ENCODE data around the gene MAPK14. TPM values are rescaled to one million over a fixed set of nuclear protein-coding genes. Genes with fewer than 3 reads are reported as not detected.

Gene MAPK14
- total and polyA plus RNA-seq, 2 experiments from 2014 or later = 26.8 to 45.0 TPM

DNA sequence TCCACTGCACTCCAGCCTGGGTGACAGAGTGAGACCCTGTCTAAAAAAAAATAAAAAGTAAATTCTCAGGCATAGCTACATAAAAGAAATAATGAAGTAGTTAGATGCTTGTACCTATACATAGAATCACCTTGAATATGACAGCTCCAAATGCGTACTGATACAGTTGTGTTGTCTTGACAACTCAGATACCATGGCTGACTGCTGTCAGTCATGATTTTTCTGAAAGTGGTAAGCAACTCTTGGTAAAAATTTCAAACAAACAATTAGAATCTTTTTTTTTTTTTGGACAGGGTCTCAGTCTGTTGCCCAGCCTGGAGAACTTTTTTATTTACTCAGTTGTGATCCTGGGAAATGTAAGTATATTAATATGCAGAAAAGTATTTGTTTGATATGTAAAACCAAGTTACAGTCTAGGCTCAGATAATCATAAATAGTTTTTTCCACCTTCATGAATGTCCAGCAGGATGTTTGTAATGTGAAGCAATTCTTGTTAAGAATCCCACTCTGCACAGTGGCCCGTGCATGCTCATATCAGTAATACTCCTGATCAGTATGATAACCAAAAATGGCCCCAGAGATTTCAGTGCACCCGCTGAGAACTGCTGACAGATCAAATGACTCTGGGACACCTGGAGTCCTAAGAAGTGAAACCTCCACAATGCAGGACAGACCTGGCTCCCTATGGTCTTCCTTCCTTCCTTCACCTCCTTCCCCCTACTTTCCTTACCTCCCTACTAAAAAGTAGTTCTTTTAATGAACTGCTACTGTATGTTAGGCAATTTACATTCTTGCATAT, 88.7 kb downstream of the MAPK14 start:
- no peak for TF ChIP-seq EZH2 (IDR thresholded peaks at IDR 0.05; ENCODE audit: insufficient read depth, poor library complexity, severe bottlenecking)
- no peak for TF ChIP-seq EZH2phosphoT487 (IDR thresholded peaks at IDR 0.05; ENCODE audit: insufficient read depth, low read depth)

DNA sequence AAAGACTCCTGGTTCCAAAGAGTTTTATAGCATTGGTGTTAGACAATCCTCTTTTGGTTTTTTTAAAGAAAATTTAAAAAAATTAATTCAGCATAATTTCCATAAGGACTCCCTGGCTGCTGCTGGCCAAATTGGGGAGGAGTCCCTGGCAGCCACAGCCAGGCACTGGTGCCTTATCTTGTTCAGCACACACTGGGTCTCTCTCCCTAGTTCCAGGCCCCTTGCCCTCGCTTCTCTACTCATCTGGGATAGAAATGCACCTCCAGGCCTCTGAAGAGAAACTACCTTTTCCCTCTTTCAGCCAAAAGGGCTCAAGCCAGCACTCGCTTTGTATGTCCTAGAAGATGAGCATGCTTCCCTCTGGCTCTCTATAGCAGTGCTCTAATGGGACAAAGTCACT, 89.3 kb downstream of the MAPK14 start:
- H3K27ac ChIP-seq = no peak overlapping the region
- peaks cover 10% of the 10 kb centered on the region; the same call in 1 of the 2 replicates for H3F3A ChIP-seq (ENCODE audit: insufficient read depth)
- 94 to 97% methylated on average over 2 of the region's 2 CpGs for WGBS, 2 experiments (ENCODE audit: low coverage in 1 of 2, low lambda C conversion rate in 2 of 2, missing lambda C conversion rate in 2 of 2)
- H3K36me3 ChIP-seq (ENCODE audit: low read depth) = peaks cover 7% of the 10 kb centered on the region; the same call in 1 of the 2 replicates
- H3K9me2 ChIP-seq (ENCODE audit: insufficient read depth) = no peaks in the 10 kb centered on the region
- H3K9ac ChIP-seq = no peak overlapping the region
- no peak for TF ChIP-seq EZH2phosphoT487 (IDR thresholded peaks at IDR 0.05; ENCODE audit: insufficient read depth, low read depth)
- TF ChIP-seq EZH2 (IDR thresholded peaks at IDR 0.05; ENCODE audit: insufficient read depth, poor library complexity, severe bottlenecking) = no peak
- no peak overlapping the region for H3K4me2 ChIP-seq (ENCODE audit: unreplicated experiment)
- peaks cover 7% of the 10 kb centered on the region; the same call in 1 of the 2 replicates for H3K4me1 ChIP-seq (ENCODE audit: insufficient read depth)
- no peak for DNase-seq
- H3K9me3 ChIP-seq (ENCODE audit: low read depth) = no peaks in the 10 kb centered on the region
- no peaks in the 10 kb centered on the region for H4K20me1 ChIP-seq (ENCODE audit: insufficient read depth)
- no peak overlapping the region for H2AFZ ChIP-seq
- H3K27me3 ChIP-seq (replicated peaks; ENCODE audit: insufficient read depth) = no peaks in the 10 kb centered on the region
- no peak overlapping the region for H3K4me3 ChIP-seq
- in situ Hi-C loops (cut with MboI) = no loop called here
- no peaks in the 10 kb centered on the region for H3K79me2 ChIP-seq (ENCODE audit: insufficient read depth)

More for the DNA sequence above, 88.7 kb downstream of the MAPK14 start:
- Histone ChIP-seq H3K9ac (no peak overlapping the region), H2AFZ (no peak overlapping the region), H3K79me2 (ENCODE audit: insufficient read depth) (no peaks in the 10 kb centered on the region), H3K4me3 (no peak overlapping the region), H4K20me1 (ENCODE audit: insufficient read depth) (no peaks in the 10 kb centered on the region), H3K27me3 (replicated peaks; ENCODE audit: insufficient read depth) (no peaks in the 10 kb centered on the region), H3K4me1 (ENCODE audit: insufficient read depth) (peaks cover 6% of the 10 kb centered on the region; the same call in 1 of the 2 replicates), H3K9me3 (ENCODE audit: low read depth) (no peaks in the 10 kb centered on the region), H3K4me2 (ENCODE audit: unreplicated experiment) (no peak overlapping the region), H3K9me2 (ENCODE audit: insufficient read depth) (no peaks in the 10 kb centered on the region), H3K27ac (no peak overlapping the region), H3F3A (ENCODE audit: insufficient read depth) (peaks cover 10% of the 10 kb centered on the region; the same call in 1 of the 2 replicates), H3K36me3 (ENCODE audit: low read depth) (peaks cover 7% of the 10 kb centered on the region; the same call in 1 of the 2 replicates)
- in situ Hi-C loops (cut with MboI) = no loop called here
- 97% methylated on average over 3 of the region's 3 CpGs for WGBS, 2 experiments (ENCODE audit: low coverage in 1 of 2, low lambda C conversion rate in 2 of 2, missing lambda C conversion rate in 2 of 2)
- DNase-seq = no peak

DNA sequence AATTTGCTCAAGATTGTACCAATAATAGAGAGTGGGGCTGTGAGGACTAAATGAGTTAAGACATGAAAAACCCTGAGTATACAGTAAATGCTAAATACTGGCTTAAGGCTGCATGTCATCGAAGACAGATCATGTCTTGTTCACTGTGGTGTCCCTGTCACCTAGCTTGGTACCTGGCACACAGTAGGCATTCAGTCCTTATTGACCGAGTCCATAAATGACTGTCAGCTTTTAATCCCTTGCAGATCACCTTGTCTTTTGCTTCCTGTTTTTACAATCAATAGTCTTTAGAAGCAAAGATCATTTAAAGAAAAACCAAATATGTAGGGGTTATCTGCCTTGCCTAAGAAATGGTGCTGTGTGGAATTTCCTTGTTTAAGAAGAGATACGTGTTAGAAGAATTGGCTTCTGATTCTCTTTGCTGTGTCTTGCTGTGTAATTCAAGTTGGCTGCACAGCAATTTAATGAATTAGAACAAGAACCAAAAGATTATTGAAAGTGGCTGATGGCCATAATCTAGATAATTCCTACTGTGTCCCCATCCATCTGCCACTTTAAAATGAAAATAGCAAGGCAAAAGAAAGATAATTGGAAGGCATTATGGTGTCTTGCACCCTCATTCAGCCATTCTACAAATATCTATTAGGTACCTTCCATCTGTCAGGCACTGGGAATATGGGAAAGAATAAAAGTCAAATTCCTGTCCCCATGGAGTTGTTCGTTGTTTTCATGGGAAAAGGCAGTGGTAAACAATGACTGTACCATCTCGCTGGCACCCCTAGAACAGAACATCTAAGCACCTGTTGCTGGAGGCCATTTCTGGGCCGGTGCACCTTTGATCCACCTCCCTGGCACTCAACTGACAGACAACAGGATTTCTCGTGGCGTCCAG, 90.3 kb downstream of the MAPK14 start:
- no peak overlapping the region for H3K4me3 ChIP-seq
- DNase-seq = no peak
- TF ChIP-seq EZH2 (IDR thresholded peaks at IDR 0.05; ENCODE audit: insufficient read depth, poor library complexity, severe bottlenecking) (no peak), EZH2phosphoT487 (IDR thresholded peaks at IDR 0.05; ENCODE audit: insufficient read depth, low read depth) (no peak)
- H2AFZ ChIP-seq = no peak overlapping the region
- H3K9ac ChIP-seq = no peak overlapping the region
- peaks cover 7% of the 10 kb centered on the region; the same call in 1 of the 2 replicates for H3K4me1 ChIP-seq (ENCODE audit: insufficient read depth)
- WGBS, 2 experiments (ENCODE audit: low coverage in 1 of 2, low lambda C conversion rate in 2 of 2, missing lambda C conversion rate in 2 of 2) = 87 to 93% methylated on average over 8 of the region's 8 CpGs
- H3K27ac ChIP-seq = no peak overlapping the region
- H3F3A ChIP-seq (ENCODE audit: insufficient read depth) = peaks cover 10% of the 10 kb centered on the region; the same call in 1 of the 2 replicates
- no peaks in the 10 kb centered on the region for H3K9me2 ChIP-seq (ENCODE audit: insufficient read depth)
- in situ Hi-C loops (cut with MboI) = no loop called here
- H3K9me3 ChIP-seq (ENCODE audit: low read depth) = no peaks in the 10 kb centered on the region
- H3K36me3 ChIP-seq (ENCODE audit: low read depth) = peaks cover 2% of the 10 kb centered on the region; the same call in 1 of the 2 replicates
- H4K20me1 ChIP-seq (ENCODE audit: insufficient read depth) = no peaks in the 10 kb centered on the region
- no peaks in the 10 kb centered on the region for H3K79me2 ChIP-seq (ENCODE audit: insufficient read depth)
- no peak overlapping the region for H3K4me2 ChIP-seq (ENCODE audit: unreplicated experiment)
- no peaks in the 10 kb centered on the region for H3K27me3 ChIP-seq (replicated peaks; ENCODE audit: insufficient read depth)

DNA sequence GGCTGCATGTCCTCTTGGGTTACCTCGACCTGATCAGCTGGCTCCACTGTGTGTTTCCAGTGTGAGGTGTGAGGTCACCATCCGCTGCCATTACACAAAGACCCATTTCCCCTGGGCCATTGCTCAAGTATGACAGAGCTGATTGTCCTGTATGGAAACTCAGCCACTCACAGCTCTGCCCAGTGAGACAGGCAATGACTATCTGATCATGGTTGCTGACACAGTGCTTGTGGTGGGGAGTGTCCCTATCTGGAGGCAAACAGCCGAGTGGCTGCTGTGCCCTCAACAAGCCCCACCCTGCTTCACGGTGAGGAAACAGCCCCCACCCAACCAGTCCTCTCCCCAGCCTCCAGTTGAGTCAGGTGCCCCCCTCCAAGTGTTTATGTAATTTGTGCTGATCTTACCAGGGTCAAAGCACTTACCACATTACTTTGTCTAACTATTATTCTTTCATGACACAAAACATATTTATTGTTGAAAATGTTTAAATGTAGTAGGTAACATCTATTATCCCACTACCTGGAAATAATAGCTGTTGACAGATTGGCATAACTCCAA, 91.0 kb downstream of the MAPK14 start:
- H3K9me3 ChIP-seq (ENCODE audit: low read depth) = no peaks in the 10 kb centered on the region
- in situ Hi-C loops (cut with MboI) = no loop called here

More for the DNA sequence above, 91.0 kb downstream of the MAPK14 start:
- H3K36me3 ChIP-seq (ENCODE audit: low read depth) = no peaks in the 10 kb centered on the region
- TF ChIP-seq EZH2 (IDR thresholded peaks at IDR 0.05; ENCODE audit: insufficient read depth, poor library complexity, severe bottlenecking) (no peak), EZH2phosphoT487 (IDR thresholded peaks at IDR 0.05; ENCODE audit: insufficient read depth, low read depth) (no peak)
- no peaks in the 10 kb centered on the region for H3K9me2 ChIP-seq (ENCODE audit: insufficient read depth)
- peaks cover 14% of the 10 kb centered on the region; the same call in 1 of the 2 replicates for H3F3A ChIP-seq (ENCODE audit: insufficient read depth)
- H3K4me3 ChIP-seq = no peak overlapping the region
- H3K9ac ChIP-seq = no peak overlapping the region
- no peak overlapping the region for H2AFZ ChIP-seq
- no peaks in the 10 kb centered on the region for H3K79me2 ChIP-seq (ENCODE audit: insufficient read depth)
- H3K27me3 ChIP-seq (replicated peaks; ENCODE audit: insufficient read depth) = no peaks in the 10 kb centered on the region
- 56 to 68% methylated on average over 3 to 4 of the region's 4 CpGs for WGBS, 2 experiments (ENCODE audit: low coverage in 1 of 2, low lambda C conversion rate in 2 of 2, missing lambda C conversion rate in 2 of 2)
- peak; percentile 55 for DNase-seq
- no peaks in the 10 kb centered on the region for H4K20me1 ChIP-seq (ENCODE audit: insufficient read depth)
- no peak overlapping the region for H3K4me2 ChIP-seq (ENCODE audit: unreplicated experiment)
- no peak overlapping the region for H3K27ac ChIP-seq
- peaks cover 7% of the 10 kb centered on the region; the same call in 1 of the 2 replicates for H3K4me1 ChIP-seq (ENCODE audit: insufficient read depth)

Data from GM23248 (cell line).